Measurements from ENCODE around the gene STARD7. TPM values are rescaled to one million over a fixed set of nuclear protein-coding genes. Genes with fewer than 3 reads are reported as not detected.
A peak's percentile ranks its signal among the peaks of the same experiment; 100 is the strongest.
"Not testable (repeated sequence)": the region's sequence is repeated elsewhere in the genome, so short reads cannot be mapped to it uniquely, and the experiment has no call there.

The STARD7 gene
- total and polyA plus RNA-seq, 9 of the 15 experiments (the other 6 are each of a cell fraction or from before 2014, with no cell fraction given): 90.9 to 196 (median 145) TPM

GRCh38 chr2:96257744-96258143 is 49.1 kb upstream of the STARD7 start:
- H2AFZ ChIP-seq (ENCODE audit: low read depth, low read length); POLR2A ChIA-PET; FAIRE-seq; BruUV-seq (replicated peaks); H3K9me3 ChIP-seq (replicated peaks; ENCODE audit: control insufficient read depth, insufficient read depth, low read depth, low read length); H3K27ac ChIP-seq (ENCODE audit: extremely low read depth, low read depth, low read length); intact Hi-C loops (cut with micrococcal nuclease); CTCF ChIA-PET (ENCODE audit: low intra/inter-chr PET ratio); DNase-seq (ENCODE audit: extremely low read depth in 1 of 4, low spot score in 3 of 4); H4K20me1 ChIP-seq (replicated peaks; ENCODE audit: control insufficient read depth, insufficient read depth, low read length); H3K27me3 ChIP-seq (ENCODE audit: control insufficient read depth in 2 of 2, insufficient read depth in 2 of 2, low read length in 2 of 2); H3K4me2 ChIP-seq (ENCODE audit: insufficient read depth, low read length); ATAC-seq; in situ Hi-C loops (cut with MboI); H3K9me1 ChIP-seq (ENCODE audit: control insufficient read depth, insufficient read depth, low read length); H3K4me3 ChIP-seq: not testable (repeated sequence)
- TF ChIP-seq SPI1 (IDR thresholded peaks at IDR 0.05; ENCODE audit: borderline replicate concordance, low read depth, low read length): peak; percentile 25; the same call in 1 of the 2 replicates
- Histone ChIP-seq H3K79me2 (ENCODE audit: control insufficient read depth, insufficient read depth, low read length) (peaks cover 17% of the 10 kb centered on the region; the same call in 2 of the 3 replicates), H3K9ac (ENCODE audit: insufficient read depth in 1 of 2, low read depth in 2 of 2, low read length in 2 of 2) (peak overlapping the region in 1 of 2 experiments; percentile 37; a peak in 1 of 4 replicates), H3K4me1 (replicated peaks in 1 of 2; ENCODE audit: control insufficient read depth in 2 of 2, insufficient read depth in 2 of 2, low read length in 2 of 2) (peaks cover 11 to 23% of the 10 kb centered on the region in 2 experiments; a peak in 4 of 5 replicates), H3K36me3 (ENCODE audit: control insufficient read depth, insufficient read depth, low read length) (peaks cover 66% of the 10 kb centered on the region; the same call in 2 of the 3 replicates)
- WGBS (ENCODE audit: insufficient coverage, low coverage, missing lambda C conversion rate): 83% methylated on average over 3 of the region's 3 CpGs

- no peak for TF ChIP-seq DIDO1 (tag; IDR thresholded peaks at IDR 0.05; ENCODE audit: low read depth)
- TF ChIP-seq ZFX (CRISPR knock-in tag; IDR thresholded peaks at IDR 0.05): no peak
- no peak for TF ChIP-seq SMAD2 (IDR thresholded peaks at IDR 0.05; ENCODE audit: low read depth, low read length)
- TF ChIP-seq THAP7 (CRISPR knock-in tag; IDR thresholded peaks at IDR 0.05): no peak
- no peak for TF ChIP-seq MYNN (IDR thresholded peaks at IDR 0.05)
- no peak for TF ChIP-seq MYNN (CRISPR knock-in tag; IDR thresholded peaks at IDR 0.05)
- no peak for TF ChIP-seq ZNF311 (CRISPR knock-in tag; IDR thresholded peaks at IDR 0.05)
- in situ Hi-C loops (cut with MboI) (no loop called here), intact Hi-C loops (cut with micrococcal nuclease) (no loop called here)
- Histone ChIP-seq H3K9me3 (replicated peaks; ENCODE audit: control insufficient read depth, insufficient read depth, low read depth, low read length) (no peaks in the 10 kb centered on the region), H3K4me1 (replicated peaks in 1 of 2; ENCODE audit: control insufficient read depth in 2 of 2, insufficient read depth in 2 of 2, low read length in 2 of 2) (peaks cover 11 to 23% of the 10 kb centered on the region in 2 experiments; a peak in 4 of 5 replicates), H3K27ac (ENCODE audit: extremely low read depth, low read depth, low read length) (no peak overlapping the region), H2AFZ (ENCODE audit: low read depth, low read length) (no peak overlapping the region), H3K36me3 (ENCODE audit: control insufficient read depth, insufficient read depth, low read length) (peaks cover 74% of the 10 kb centered on the region; the same call in 2 of the 3 replicates), H3K27me3 (ENCODE audit: control insufficient read depth in 2 of 2, insufficient read depth in 2 of 2, low read length in 2 of 2) (no peaks in the 10 kb centered on the region), H3K4me2 (ENCODE audit: insufficient read depth, low read length) (no peak overlapping the region), H3K79me2 (ENCODE audit: control insufficient read depth, insufficient read depth, low read length) (peaks cover 13% of the 10 kb centered on the region; the same call in 2 of the 3 replicates), H3K9me1 (ENCODE audit: control insufficient read depth, insufficient read depth, low read length) (peaks cover 4% of the 10 kb centered on the region), H3K4me3 (no peak overlapping the region), H3K9ac (ENCODE audit: insufficient read depth in 1 of 2, low read depth in 2 of 2, low read length in 2 of 2) (no peak overlapping the region), H4K20me1 (replicated peaks; ENCODE audit: control insufficient read depth, insufficient read depth, low read length) (0 out of 2 replicates have a peak, but pooled peaks cover 3% of the 10 kb centered on the region)
- BruUV-seq (replicated peaks): no TSS peak
- 84% methylated on average over 6 of the region's 6 CpGs for WGBS (ENCODE audit: insufficient coverage, low coverage, missing lambda C conversion rate)
- DNase-seq (ENCODE audit: extremely low read depth in 1 of 4, low spot score in 3 of 4): no peak
- no peak for ATAC-seq
- ChIA-PET POLR2A (interaction anchor here (0.7 to 2.4 kb wide), 3 partner anchors 10 to 249 kb away, joined by 3 to 10 read pairs (median 3); no protein-coding TSS in a partner anchor), CTCF (ENCODE audit: low intra/inter-chr PET ratio) (no interaction called here)
- peak; percentile 26 for FAIRE-seq
Observed at GRCh38 chr2:96256611-96257113, 48.0 kb upstream of the STARD7 start.

Measured in K562 (cell line).